NB4 (cell line): ENCODE measurements around the gene CFAP43.
"Not testable (repeated sequence)": the region's sequence is repeated elsewhere in the genome, so short reads cannot be mapped to it uniquely, and the experiment has no call there.

Source experiments
- DNase-seq: peaks from one replicate; pipeline ENCODE4 v3.0.0; 2010; ENCODE audit warnings: low read depth
- H3K4me3 ChIP-seq: one replicate; pipeline ENCODE4 v1.5.1; 2011; ENCODE audit warnings: mild to moderate bottlenecking, low read depth, low read length, moderate library complexity
- MAX ChIP-seq: IDR thresholded peaks from 2 replicates; pipeline ENCODE4 v1.6.1; 2011; ENCODE audit warnings: low read depth, low read length
- MYC ChIP-seq: IDR thresholded peaks from 2 replicates; pipeline ENCODE4 v1.6.1; 2011; ENCODE audit warnings: low read depth, low read length
- POLR2A ChIP-seq: IDR thresholded peaks from 2 replicates; pipeline ENCODE4 v1.6.1; 2011; ENCODE audit warnings: mild to moderate bottlenecking; ENCODE audit not compliant: insufficient read length; ENCODE audit errors: extremely low read depth
- TF ChIP-seq, protein P1 (sequence below): IDR thresholded peaks from one replicate; pipeline ENCODE4 v1.5.1; 2012; ENCODE audit warnings: low read depth, low read length

Gene CFAP43

DNA sequence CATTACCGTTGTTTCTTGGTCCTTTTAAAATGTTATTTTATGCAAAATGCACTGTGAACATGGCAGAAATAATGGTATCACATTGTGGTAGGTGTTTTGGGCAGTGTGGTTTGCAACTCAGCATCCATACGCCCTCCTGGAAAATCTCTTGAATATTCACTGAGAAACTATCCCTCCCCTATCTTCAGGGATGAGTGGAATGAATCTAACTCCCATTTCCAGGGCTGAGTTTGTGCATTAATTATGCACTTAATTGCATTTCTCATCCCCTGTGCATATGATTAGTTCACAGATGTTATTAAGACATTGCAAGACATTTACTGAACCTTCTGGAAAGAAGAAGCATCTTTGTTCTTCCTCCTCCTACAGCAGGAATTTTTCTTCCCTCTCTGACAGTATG lies 36.5 kb downstream of the CFAP43 start:
- no peak overlapping the region for H3K4me3 ChIP-seq
- DNase-seq: no peak
- TF ChIP-seq POLR2A (no peak), MYC (no peak), MAX (no peak)
- TF ChIP-seq, protein P1, sequence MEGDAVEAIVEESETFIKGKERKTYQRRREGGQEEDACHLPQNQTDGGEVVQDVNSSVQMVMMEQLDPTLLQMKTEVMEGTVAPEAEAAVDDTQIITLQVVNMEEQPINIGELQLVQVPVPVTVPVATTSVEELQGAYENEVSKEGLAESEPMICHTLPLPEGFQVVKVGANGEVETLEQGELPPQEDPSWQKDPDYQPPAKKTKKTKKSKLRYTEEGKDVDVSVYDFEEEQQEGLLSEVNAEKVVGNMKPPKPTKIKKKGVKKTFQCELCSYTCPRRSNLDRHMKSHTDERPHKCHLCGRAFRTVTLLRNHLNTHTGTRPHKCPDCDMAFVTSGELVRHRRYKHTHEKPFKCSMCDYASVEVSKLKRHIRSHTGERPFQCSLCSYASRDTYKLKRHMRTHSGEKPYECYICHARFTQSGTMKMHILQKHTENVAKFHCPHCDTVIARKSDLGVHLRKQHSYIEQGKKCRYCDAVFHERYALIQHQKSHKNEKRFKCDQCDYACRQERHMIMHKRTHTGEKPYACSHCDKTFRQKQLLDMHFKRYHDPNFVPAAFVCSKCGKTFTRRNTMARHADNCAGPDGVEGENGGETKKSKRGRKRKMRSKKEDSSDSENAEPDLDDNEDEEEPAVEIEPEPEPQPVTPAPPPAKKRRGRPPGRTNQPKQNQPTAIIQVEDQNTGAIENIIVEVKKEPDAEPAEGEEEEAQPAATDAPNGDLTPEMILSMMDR: no peak

DNA sequence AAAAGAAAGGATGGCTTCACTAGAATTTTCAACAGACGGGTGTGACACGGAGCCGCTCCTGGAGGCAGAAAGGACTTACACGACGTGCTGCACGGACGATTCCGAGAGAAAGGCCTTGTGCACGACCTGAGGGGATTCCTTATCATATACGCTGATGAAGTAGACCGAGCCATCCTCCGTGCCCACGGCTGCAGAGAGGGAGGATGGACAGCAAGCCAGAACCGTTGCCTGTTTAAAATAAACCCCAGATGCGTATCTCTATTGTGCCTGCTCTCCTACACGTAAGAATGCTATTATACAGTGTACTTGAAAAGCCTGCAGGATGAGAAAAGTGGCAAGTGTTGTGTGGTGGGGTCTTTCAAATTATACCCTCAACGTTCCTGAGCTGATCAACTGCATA lies 38.4 kb downstream of the CFAP43 start:
- no peak overlapping the region for H3K4me3 ChIP-seq
- TF ChIP-seq MYC: no peak
- TF ChIP-seq POLR2A: no peak
- TF ChIP-seq, protein P1: no peak
- no peak for TF ChIP-seq MAX
- no peak for DNase-seq

DNA sequence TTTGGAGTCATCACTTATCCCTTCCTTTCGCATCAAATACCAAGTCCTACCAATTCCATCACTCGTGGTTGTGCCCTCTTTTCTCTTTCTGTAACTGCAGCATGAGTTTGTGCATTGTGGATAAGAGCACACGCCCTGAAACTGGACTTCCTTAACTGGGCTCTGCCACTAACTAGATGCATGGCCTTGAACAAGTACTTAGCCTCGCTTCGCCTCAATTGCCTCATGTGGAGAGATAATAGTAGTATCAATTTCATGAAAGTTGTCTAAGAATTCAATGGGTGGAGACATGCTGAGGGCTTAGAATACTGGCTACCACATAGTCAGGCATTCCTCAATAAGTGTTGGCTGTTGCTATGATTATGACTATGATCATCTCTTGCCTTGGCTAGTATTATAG lies 41.5 kb downstream of the CFAP43 start:
- TF ChIP-seq, protein P1: no peak
- TF ChIP-seq POLR2A (no peak), MAX (no peak)
- DNase-seq: no peak

GRCh38 chr10:104183682-104184081 lies 48.5 kb downstream of the CFAP43 start:
- TF ChIP-seq MAX (no peak), POLR2A (no peak), MYC (no peak)
- TF ChIP-seq, protein P1: no peak
- DNase-seq: no peak
- H3K4me3 ChIP-seq: no peak overlapping the region

More for the DNA sequence above, 41.5 kb downstream of the CFAP43 start:
- H3K4me3 ChIP-seq: no peak overlapping the region

DNA sequence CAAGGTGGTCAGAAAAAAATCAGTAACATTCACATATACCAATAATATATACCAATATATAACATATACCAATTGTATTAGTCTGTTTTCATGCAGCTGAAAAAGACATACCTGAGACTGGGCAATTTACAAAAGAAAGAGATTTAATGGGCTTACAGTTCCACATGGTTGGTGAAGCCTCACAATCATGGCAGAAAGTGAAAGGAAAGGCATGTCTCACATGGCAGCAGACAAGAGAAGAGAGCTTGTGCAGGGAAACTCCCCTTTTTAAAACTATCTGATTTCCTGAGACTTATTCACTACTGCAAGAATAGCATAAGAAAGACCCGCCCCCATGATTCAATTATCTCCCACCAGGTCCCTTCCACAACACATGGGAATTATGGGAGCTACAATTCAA lies 58.0 kb downstream of the CFAP43 start:
- DNase-seq, H3K4me3 ChIP-seq: not testable (repeated sequence)

DNA sequence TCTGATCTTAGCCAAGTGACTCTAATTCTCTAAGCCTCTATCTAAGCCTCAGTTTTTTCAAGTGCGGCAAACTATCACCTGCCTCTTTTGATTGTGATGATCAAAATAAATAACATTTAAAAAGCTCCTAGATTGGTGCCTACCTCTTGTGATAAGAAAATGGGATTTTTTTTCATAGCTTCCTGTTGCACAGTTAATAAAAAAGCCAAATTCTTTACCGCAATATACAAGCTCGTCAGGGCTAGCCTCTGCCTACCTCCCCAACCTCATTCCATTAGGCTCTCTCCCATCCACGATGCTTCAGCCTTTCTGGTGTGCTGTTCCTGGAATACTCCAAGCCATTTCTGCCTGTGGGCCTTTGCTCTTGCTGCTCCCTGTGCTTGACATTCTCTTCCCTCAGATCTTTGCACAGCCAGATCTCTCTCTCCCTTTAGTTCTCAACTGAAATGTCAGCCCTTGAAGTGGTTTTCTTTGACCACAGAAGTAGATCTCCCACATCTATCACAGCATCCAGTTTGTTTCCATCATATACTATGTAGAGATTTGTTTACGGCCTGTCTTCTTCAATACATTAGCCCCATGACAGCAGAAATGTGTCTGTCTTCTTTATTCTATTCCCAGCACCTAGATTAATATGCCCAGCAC lies 61.4 kb downstream of the CFAP43 start:
- no peak overlapping the region for H3K4me3 ChIP-seq
- no peak for DNase-seq
- TF ChIP-seq MYC (no peak), POLR2A (no peak), MAX (no peak)
- TF ChIP-seq, protein P1: no peak
